ENCODE results near the gene TMEM236. TPM values are rescaled to one million over a fixed set of nuclear protein-coding genes. Genes with fewer than 3 reads are reported as not detected.

TMEM236 gene
- total RNA-seq, 1 donor from 2014 or later = 0.09 TPM

DNA sequence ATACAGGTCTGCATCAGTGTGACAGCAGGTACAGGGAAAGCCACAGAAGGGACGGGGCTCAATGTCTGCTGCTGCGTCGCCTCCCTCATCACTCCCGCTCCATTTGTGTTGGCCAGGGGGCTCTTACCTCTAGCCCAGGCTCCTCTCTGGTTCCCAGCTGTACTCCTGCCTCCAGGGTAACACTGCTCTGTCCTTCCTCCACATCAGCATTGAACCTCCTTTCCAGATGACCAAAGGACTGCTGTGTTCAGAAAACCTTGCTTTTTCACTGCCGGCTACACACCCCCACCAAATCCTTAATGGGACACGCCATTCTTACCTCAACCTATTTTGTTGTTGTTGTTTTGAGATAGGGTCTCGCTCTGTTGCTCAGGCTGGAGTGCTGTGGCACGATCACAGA lies 2.1 kb upstream of the TMEM236 start:
- TF ChIP-seq, protein P1, sequence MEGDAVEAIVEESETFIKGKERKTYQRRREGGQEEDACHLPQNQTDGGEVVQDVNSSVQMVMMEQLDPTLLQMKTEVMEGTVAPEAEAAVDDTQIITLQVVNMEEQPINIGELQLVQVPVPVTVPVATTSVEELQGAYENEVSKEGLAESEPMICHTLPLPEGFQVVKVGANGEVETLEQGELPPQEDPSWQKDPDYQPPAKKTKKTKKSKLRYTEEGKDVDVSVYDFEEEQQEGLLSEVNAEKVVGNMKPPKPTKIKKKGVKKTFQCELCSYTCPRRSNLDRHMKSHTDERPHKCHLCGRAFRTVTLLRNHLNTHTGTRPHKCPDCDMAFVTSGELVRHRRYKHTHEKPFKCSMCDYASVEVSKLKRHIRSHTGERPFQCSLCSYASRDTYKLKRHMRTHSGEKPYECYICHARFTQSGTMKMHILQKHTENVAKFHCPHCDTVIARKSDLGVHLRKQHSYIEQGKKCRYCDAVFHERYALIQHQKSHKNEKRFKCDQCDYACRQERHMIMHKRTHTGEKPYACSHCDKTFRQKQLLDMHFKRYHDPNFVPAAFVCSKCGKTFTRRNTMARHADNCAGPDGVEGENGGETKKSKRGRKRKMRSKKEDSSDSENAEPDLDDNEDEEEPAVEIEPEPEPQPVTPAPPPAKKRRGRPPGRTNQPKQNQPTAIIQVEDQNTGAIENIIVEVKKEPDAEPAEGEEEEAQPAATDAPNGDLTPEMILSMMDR (IDR thresholded peaks at IDR 0.05) = no peak
- ATAC-seq (ENCODE audit: low read depth) (no peak), DNase-seq (no peak)
- Mint-ChIP-seq H3K36me3 (ENCODE audit: low read depth) (no peaks in the 10 kb centered on the region), H3K4me1 (no peaks in the 10 kb centered on the region), H3K9me3 (no peaks in the 10 kb centered on the region), H3K4me3 (no peak overlapping the region), H3K27ac (no peak overlapping the region), H3K27me3 (no peaks in the 10 kb centered on the region)
- POLR2A ChIA-PET = no interaction called here
- CTCF ChIA-PET = no interaction called here
- intact Hi-C loops (cut with micrococcal nuclease) = loop anchor here (5.0 kb wide), 1 partner anchor 908 kb away; no protein-coding TSS in a partner anchor

DNA sequence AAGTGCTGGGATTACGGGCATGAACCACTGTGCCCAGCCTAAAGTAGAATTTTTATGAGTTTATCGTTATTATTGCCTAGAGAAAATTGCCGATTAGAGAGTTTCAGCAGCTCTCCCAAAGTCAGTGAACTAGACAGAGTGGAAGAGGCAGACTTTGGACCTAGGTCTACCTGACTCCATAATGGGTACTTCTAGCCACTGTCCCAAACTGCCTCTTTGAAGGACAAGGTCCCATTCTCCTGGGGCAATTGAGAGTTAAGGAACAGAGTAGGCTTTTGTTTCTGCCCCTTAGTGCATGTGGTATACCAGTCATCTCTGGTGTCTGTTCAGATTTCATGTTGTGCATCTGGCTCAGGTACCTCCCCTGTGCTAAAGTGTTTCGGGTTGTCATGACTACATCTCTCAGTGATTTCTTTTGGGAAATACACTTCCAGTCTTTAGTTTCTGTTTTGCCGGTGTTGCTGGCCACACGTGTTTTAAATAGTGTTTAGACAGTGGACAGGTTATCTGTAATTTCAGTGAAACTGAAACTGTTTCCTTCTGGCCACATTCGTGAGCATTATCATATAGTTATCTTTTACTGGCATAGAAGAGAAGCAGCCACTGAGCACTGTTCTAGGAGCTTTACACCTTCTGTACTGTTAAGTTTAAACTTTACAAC lies 4.7 kb downstream of the TMEM236 start:
- H3K4me3 Mint-ChIP-seq = peak overlapping the region; percentile 38
- POLR2A ChIA-PET = no interaction called here
- CTCF ChIA-PET = no interaction called here

DNA sequence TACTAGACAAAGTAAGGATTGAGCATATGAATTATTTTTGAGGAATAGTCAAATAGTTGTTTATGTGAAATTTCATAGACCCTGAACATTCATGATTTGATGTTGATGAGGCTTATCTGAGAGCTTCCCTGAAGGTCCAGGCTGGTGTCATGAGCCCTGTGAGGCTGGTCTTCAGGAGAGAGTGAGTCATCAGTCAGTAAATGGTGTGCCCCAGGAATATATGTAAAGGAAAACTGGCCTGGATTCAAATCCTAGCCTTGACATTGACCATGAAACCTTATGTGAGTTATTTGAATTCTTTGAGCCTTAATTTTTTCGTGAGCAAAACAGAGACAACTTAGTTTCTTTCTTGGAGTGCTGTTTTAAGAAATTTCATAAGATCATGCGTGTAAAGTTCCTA lies 6.2 kb downstream of the TMEM236 start:
- Mint-ChIP-seq H3K27ac (no peak overlapping the region), H3K36me3 (ENCODE audit: low read depth) (no peaks in the 10 kb centered on the region), H3K4me3 (no peak overlapping the region), H3K4me1 (peaks cover 6% of the 10 kb centered on the region), H3K27me3 (no peaks in the 10 kb centered on the region), H3K9me3 (peaks cover 3% of the 10 kb centered on the region)
- CTCF ChIA-PET = no interaction called here
- no peak for ATAC-seq (ENCODE audit: low read depth)
- intact Hi-C loops (cut with micrococcal nuclease) = no loop called here
- POLR2A ChIA-PET = no interaction called here
- no peak for DNase-seq
- TF ChIP-seq, protein P1 (IDR thresholded peaks at IDR 0.05) = no peak

More for the DNA sequence above, 4.7 kb downstream of the TMEM236 start:
- Mint-ChIP-seq H3K27me3 (no peaks in the 10 kb centered on the region), H3K4me1 (peaks cover 6% of the 10 kb centered on the region), H3K9me3 (peaks cover 3% of the 10 kb centered on the region), H3K36me3 (ENCODE audit: low read depth) (no peaks in the 10 kb centered on the region), H3K27ac (no peak overlapping the region)
- DNase-seq (no peak), ATAC-seq (ENCODE audit: low read depth) (peak; percentile 45)
- intact Hi-C loops (cut with micrococcal nuclease) = no loop called here
- TF ChIP-seq, protein P1 (IDR thresholded peaks at IDR 0.05) = no peak

DNA sequence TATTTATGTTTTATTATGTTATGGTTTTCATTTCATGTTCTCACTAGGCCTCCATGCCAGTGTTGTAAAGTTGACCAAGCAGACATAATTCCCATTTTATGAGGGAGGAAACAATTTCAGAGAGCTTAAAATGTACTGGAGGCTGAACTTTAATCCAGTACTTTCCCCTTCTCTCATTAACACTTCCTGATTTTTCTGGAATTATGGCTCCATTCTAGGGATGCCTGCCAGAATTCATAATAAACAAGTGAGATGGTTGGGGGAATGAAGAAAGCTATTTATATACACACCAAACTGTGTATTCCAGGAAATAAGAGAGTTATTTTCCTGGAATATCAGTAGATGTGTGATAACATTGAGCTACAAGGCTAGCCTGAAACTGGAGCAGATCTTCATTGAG lies 6.9 kb downstream of the TMEM236 start:
- H3K27me3 Mint-ChIP-seq = no peaks in the 10 kb centered on the region
- ChIA-PET CTCF (no interaction called here), POLR2A (no interaction called here)
- no peak overlapping the region for H3K4me3 Mint-ChIP-seq
- peaks cover 6% of the 10 kb centered on the region for H3K4me1 Mint-ChIP-seq
- H3K27ac Mint-ChIP-seq = no peak overlapping the region
- ATAC-seq (ENCODE audit: low read depth) = no peak
- no peaks in the 10 kb centered on the region for H3K36me3 Mint-ChIP-seq (ENCODE audit: low read depth)
- H3K9me3 Mint-ChIP-seq = peaks cover 3% of the 10 kb centered on the region
- DNase-seq = no peak
- intact Hi-C loops (cut with micrococcal nuclease) = no loop called here
- TF ChIP-seq, protein P1 (IDR thresholded peaks at IDR 0.05) = no peak

DNA sequence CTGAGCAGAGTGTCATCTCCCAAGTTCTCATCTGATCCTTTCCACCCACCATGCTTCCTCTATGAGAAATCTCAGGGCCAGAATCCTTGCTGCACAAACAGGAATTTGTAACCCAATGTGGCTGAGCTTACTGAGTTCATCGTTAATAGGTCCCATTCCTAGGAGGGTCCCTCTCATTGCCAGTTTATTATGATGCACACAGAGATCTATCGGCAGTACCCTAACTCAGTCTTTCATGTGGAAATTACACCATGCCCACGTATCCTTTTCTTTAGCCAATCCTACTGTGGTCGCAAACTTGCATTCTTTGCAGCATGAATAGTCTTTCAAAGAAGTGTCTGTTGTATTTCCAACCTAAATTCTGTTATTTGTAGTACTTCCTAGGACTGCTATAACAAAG lies 12.1 kb downstream of the TMEM236 start:
- Mint-ChIP-seq H3K9me3 (peaks cover 3% of the 10 kb centered on the region), H3K4me3 (no peak overlapping the region), H3K27ac (no peak overlapping the region), H3K27me3 (no peaks in the 10 kb centered on the region), H3K36me3 (ENCODE audit: low read depth) (no peaks in the 10 kb centered on the region), H3K4me1 (no peaks in the 10 kb centered on the region)
- ChIA-PET CTCF (no interaction called here), POLR2A (no interaction called here)
- TF ChIP-seq, protein P1 (IDR thresholded peaks at IDR 0.05) = no peak
- ATAC-seq (ENCODE audit: low read depth) (no peak), DNase-seq (no peak)
- intact Hi-C loops (cut with micrococcal nuclease) = no loop called here
